OCI-LY7 (cell line): ENCODE results near the gene CPHXL2. TPM values are rescaled to one million over a fixed set of nuclear protein-coding genes. Genes with fewer than 3 reads are reported as not detected.

Experiments used
- BruUV-seq: library from RNA; stranded (reverse); fragments of 400-500 nt; replicated peaks from 2 replicates; lab custom pipeline; 2021; lab: Mats Ljungman, UMichigan
- CTCF ChIA-PET: fragments of 300-600 bp; sonication (Branson Sonifier 250); formaldehyde crosslinking; loops from one replicate; lab custom pipeline; 2022; ENCODE audit warnings: antibody characterized with exemption; ENCODE audit not compliant: unreplicated experiment; lab: Charles Lee
- POLR2A ChIA-PET: fragments of 300-600 bp; sonication (Branson Sonifier 250); formaldehyde crosslinking; loops from one replicate; lab custom pipeline; 2022; ENCODE audit warnings: antibody characterized with exemption; lab: Charles Lee
- DNase-seq: peaks from one replicate; pipeline ENCODE4 v3.0.0-alpha.2; 2015; ENCODE audit warnings: low spot score
- H2AFZ ChIP-seq: fragments of 200-600 bp; sonication (generic), shearing (Covaris generic); 2 replicates; pipeline ENCODE4 v1.6.1; 2014; ENCODE audit warnings: mild to moderate bottlenecking, antibody characterized with exemption, low read length, moderate library complexity
- H3K27ac ChIP-seq: fragments of 200-600 bp; sonication (generic); 2 replicates; pipeline ENCODE4 v1.5.1; 2014; ENCODE audit warnings: mixed run types, low read depth, mild to moderate bottlenecking, moderate library complexity, low read length, inconsistent platforms; ENCODE audit not compliant: poor library complexity, severe bottlenecking
- H3K36me3 ChIP-seq: fragments of 200-600 bp; sonication (generic); 2 replicates; pipeline ENCODE4 v1.6.1; 2014; ENCODE audit warnings: mild to moderate bottlenecking, antibody characterized with exemption, low read length, moderate library complexity, mixed read lengths; ENCODE audit not compliant: insufficient read depth
- H3K4me1 ChIP-seq: fragments of 200-600 bp; sonication (generic); 2 replicates; pipeline ENCODE4 v1.5.1; 2014; ENCODE audit warnings: mild to moderate bottlenecking, low read length; ENCODE audit not compliant: insufficient read depth, poor library complexity, severe bottlenecking
- H3K4me2 ChIP-seq: fragments of 200-600 bp; sonication (generic); 2 replicates; pipeline ENCODE4 v1.6.1; 2014; ENCODE audit warnings: mild to moderate bottlenecking, low read length
- H3K4me3 ChIP-seq: fragments of 200-600 bp; sonication (generic); 2 replicates; pipeline ENCODE4 v1.5.1; 2014; ENCODE audit warnings: mild to moderate bottlenecking, low read depth, low read length; ENCODE audit not compliant: poor library complexity, severe bottlenecking
- H3K79me2 ChIP-seq: fragments of 200-600 bp; sonication (generic); 2 replicates; pipeline ENCODE4 v1.6.1; 2016; ENCODE audit warnings: low read depth, mild to moderate bottlenecking, low read length, moderate library complexity, mixed read lengths; ENCODE audit not compliant: insufficient read depth
- H3K9me2 ChIP-seq: fragments of 200-600 bp; sonication (generic); 2 replicates; pipeline ENCODE4 v1.6.1; 2016; ENCODE audit warnings: mild to moderate bottlenecking, low read length, mixed read lengths; ENCODE audit not compliant: insufficient read depth
- H3K9me3 ChIP-seq: fragments of 200-600 bp; sonication (generic); 2 replicates; pipeline ENCODE4 v1.6.1; 2014; ENCODE audit warnings: mild to moderate bottlenecking, mixed run types, low read length, mixed read lengths
- H4K20me1 ChIP-seq: fragments of 200-600 bp; sonication (generic); 2 replicates; pipeline ENCODE4 v1.6.1; 2014; ENCODE audit warnings: mild to moderate bottlenecking, antibody characterized with exemption, low read length, moderate library complexity, mixed read lengths; ENCODE audit not compliant: insufficient read depth
- EZH2phosphoT487 ChIP-seq: fragments of 200-600 bp; sonication (generic); IDR thresholded peaks from 2 replicates; pipeline ENCODE4 v1.6.1; 2018; ENCODE audit warnings: low read depth, borderline replicate concordance, mild to moderate bottlenecking, mixed run types, antibody characterized with exemption, low read length, moderate library complexity, mixed read lengths
- intact Hi-C: fragments of 100-400 bp; cut with micrococcal nuclease; formaldehyde crosslinking; loops from one replicate; pipeline ENCODE4 v1.10.0; 2022; ENCODE audit not compliant: unreplicated experiment
- total RNA-seq, 2 experiments: library from RNA; depleted of rRNA in 1 of 2; stranded (reverse); fragments of >200 nt in 1 of 2; shearing (Covaris generic) in 1 of 2; gene quantifications; 2 replicates each; pipeline ENCODE4 v1.2.3, GENCODE V29; 2014 to 2022
- TF ChIP-seq, protein P1 (sequence below): fragments of 200-600 bp; sonication (generic); conservative IDR thresholded peaks from 2 replicates; pipeline ENCODE4 v1.5.1; 2014; ENCODE audit warnings: mild to moderate bottlenecking, antibody characterized with exemption, low read length, moderate library complexity, mixed read lengths

Gene CPHXL2
- total RNA-seq, 2 experiments from 2014 or later, result not detected

DNA sequence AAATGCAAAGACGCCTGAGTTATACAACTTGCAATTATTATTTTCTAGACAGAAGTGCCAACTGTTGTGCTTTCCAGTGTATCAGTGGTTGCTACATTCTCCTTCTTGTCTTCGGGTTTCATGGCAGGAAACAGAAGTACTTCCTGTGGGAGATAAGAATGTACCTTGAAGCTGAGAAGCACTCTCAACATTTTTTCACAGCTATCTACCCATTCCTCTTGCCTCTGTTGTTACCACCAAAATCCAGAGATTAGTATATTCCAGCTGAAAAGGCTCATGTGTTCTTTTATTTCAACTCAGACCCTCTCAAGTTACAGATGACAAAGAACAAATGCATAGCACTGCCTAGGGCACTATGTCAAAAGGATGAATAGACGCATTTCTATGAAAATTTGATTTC lies 49.0 kb downstream of the CPHXL2 start:
- no peaks in the 10 kb centered on the region for H4K20me1 ChIP-seq
- no peak overlapping the region for H3K4me2 ChIP-seq
- CTCF ChIA-PET, result no interaction called here
- BruUV-seq, result no TSS peak
- no peak overlapping the region for H3K27ac ChIP-seq
- H3K4me3 ChIP-seq, result no peak overlapping the region
- DNase-seq, result no peak
- H3K36me3 ChIP-seq, result peaks cover 84% of the 10 kb centered on the region
- H3K9me3 ChIP-seq, result no peaks in the 10 kb centered on the region
- H3K79me2 ChIP-seq, result no peaks in the 10 kb centered on the region
- intact Hi-C loops, result no loop called here
- no peaks in the 10 kb centered on the region for H3K9me2 ChIP-seq
- POLR2A ChIA-PET, result no interaction called here
- no peak overlapping the region for H2AFZ ChIP-seq
- no peak for TF ChIP-seq EZH2phosphoT487
- TF ChIP-seq, protein P1, sequence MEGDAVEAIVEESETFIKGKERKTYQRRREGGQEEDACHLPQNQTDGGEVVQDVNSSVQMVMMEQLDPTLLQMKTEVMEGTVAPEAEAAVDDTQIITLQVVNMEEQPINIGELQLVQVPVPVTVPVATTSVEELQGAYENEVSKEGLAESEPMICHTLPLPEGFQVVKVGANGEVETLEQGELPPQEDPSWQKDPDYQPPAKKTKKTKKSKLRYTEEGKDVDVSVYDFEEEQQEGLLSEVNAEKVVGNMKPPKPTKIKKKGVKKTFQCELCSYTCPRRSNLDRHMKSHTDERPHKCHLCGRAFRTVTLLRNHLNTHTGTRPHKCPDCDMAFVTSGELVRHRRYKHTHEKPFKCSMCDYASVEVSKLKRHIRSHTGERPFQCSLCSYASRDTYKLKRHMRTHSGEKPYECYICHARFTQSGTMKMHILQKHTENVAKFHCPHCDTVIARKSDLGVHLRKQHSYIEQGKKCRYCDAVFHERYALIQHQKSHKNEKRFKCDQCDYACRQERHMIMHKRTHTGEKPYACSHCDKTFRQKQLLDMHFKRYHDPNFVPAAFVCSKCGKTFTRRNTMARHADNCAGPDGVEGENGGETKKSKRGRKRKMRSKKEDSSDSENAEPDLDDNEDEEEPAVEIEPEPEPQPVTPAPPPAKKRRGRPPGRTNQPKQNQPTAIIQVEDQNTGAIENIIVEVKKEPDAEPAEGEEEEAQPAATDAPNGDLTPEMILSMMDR, result no peak
- peaks cover 5% of the 10 kb centered on the region for H3K4me1 ChIP-seq

DNA sequence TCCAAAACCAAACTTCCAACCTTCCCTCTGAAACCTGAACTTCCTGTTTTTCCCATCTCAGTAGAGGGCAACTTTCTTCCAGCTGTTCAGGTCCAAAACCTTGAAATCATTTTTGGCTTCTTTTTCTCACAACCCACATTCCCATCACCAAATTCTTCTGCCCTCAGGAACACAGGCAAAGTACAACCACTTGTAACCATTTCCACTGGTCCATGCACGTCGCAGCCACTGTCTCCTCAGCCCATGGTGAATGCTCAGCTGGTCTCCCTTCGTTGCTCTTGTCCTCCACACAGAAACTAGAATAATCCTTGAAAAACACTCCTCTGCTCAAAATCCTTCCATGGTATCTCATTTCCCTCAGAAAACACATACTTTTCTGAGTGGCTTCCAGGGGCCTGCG lies 50.0 kb downstream of the CPHXL2 start:
- no peak for DNase-seq
- Histone ChIP-seq H3K36me3 (peaks cover 74% of the 10 kb centered on the region), H3K9me2 (no peaks in the 10 kb centered on the region), H3K79me2 (peaks cover 9% of the 10 kb centered on the region; the same call in 1 of the 2 replicates), H3K27ac (no peak overlapping the region), H2AFZ (no peak overlapping the region), H3K4me2 (no peak overlapping the region), H3K4me1 (peaks cover 9% of the 10 kb centered on the region), H3K4me3 (no peak overlapping the region), H3K9me3 (no peaks in the 10 kb centered on the region), H4K20me1 (no peaks in the 10 kb centered on the region)
- POLR2A ChIA-PET, result interaction anchor here (0.6 to 1.0 kb wide), 2 partner anchors 12 to 53 kb away, joined by 3 read pairs; no protein-coding TSS in a partner anchor
- BruUV-seq, result no TSS peak
- CTCF ChIA-PET, result no interaction called here
- intact Hi-C loops, result no loop called here
- TF ChIP-seq, protein P1, result no peak
- no peak for TF ChIP-seq EZH2phosphoT487

DNA sequence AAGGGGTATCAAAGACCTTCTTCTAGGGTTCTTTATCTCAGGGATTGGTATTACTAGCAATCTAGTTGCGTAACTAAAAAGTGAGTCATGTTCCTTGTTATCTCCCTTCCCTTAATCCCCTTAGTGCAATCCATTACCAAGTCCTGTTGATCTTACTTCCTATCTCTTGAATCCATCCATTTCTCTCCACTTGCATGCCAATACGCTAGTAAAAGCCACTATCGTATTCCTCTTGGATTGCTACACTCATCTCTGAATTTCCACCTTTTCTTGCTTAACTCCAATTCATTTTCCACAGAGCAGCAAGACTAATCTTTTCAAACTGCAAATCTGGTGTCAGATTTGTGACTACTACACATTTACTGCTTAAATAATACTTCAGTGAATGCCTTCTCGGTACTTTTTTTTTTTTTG lies 51.9 kb downstream of the CPHXL2 start:
- Histone ChIP-seq H3K9me3 (no peaks in the 10 kb centered on the region), H3K36me3 (peaks cover 63% of the 10 kb centered on the region), H3K4me2 (no peak overlapping the region), H2AFZ (no peak overlapping the region), H3K4me1 (peaks cover 22% of the 10 kb centered on the region), H3K79me2 (peaks cover 20% of the 10 kb centered on the region; the same call in 1 of the 2 replicates), H3K9me2 (no peaks in the 10 kb centered on the region), H3K4me3 (no peak overlapping the region), H3K27ac (no peak overlapping the region), H4K20me1 (no peaks in the 10 kb centered on the region)
- intact Hi-C loops, result no loop called here
- ChIA-PET POLR2A (no interaction called here), CTCF (no interaction called here)
- no TSS peak for BruUV-seq
- DNase-seq, result no peak
- TF ChIP-seq, protein P1, result no peak
- no peak for TF ChIP-seq EZH2phosphoT487
